ENCODE measurements around the gene DLG2. TPM values are rescaled to one million over a fixed set of nuclear protein-coding genes. Genes with fewer than 3 reads are reported as not detected.

DLG2 gene
- total and polyA plus RNA-seq, 3 experiments from 2014 or later: 0.81 to 1.5 (median 1.3) TPM

- H3K4me3 Mint-ChIP-seq: no peak overlapping the region
- H3K9me3 ChIP-seq (ENCODE audit: low read length): no peaks in the 10 kb centered on the region
- H3K9me3 Mint-ChIP-seq: peaks cover 0 to 4% (median 0%) of the 10 kb centered on the region in 5 donors
- no peaks in the 10 kb centered on the region for H3K27me3 Mint-ChIP-seq
- no peaks in the 10 kb centered on the region for H3K4me1 ChIP-seq (ENCODE audit: insufficient read depth, low read length)
- no peaks in the 10 kb centered on the region for H3K36me3 ChIP-seq (ENCODE audit: insufficient read depth, low read length)
- H3K27ac ChIP-seq (ENCODE audit: low read depth, low read length): no peak overlapping the region
- H3K27me3 ChIP-seq (ENCODE audit: insufficient read depth, low read length, poor library complexity, severe bottlenecking): no peaks in the 10 kb centered on the region
- POLR2A ChIA-PET: no interaction called here
- H3K36me3 Mint-ChIP-seq: no peaks in the 10 kb centered on the region
- H3K27ac Mint-ChIP-seq: no peak overlapping the region
- CTCF ChIA-PET: no interaction called here
- H3K4me1 Mint-ChIP-seq: no peaks in the 10 kb centered on the region
- DNase-seq: no peak
- H3K4me3 ChIP-seq (ENCODE audit: low read length): no peak overlapping the region
Observed at GRCh38 chr11:83628622-83629355, 1998.4 kb downstream of the DLG2 start.

- Histone ChIP-seq H3K27me3 (ENCODE audit: insufficient read depth, low read length, poor library complexity, severe bottlenecking) (no peaks in the 10 kb centered on the region), H3K4me3 (ENCODE audit: low read length) (no peak overlapping the region), H3K27ac (ENCODE audit: low read depth, low read length) (no peak overlapping the region), H3K4me1 (ENCODE audit: insufficient read depth, low read length) (no peaks in the 10 kb centered on the region), H3K9me3 (ENCODE audit: low read length) (no peaks in the 10 kb centered on the region), H3K36me3 (ENCODE audit: insufficient read depth, low read length) (no peaks in the 10 kb centered on the region)
- Mint-ChIP-seq H3K27ac (no peak overlapping the region), H3K4me3 (no peak overlapping the region), H3K27me3 (no peaks in the 10 kb centered on the region), H3K4me1 (no peaks in the 10 kb centered on the region), H3K9me3 (peaks cover 0 to 6% (median 0%) of the 10 kb centered on the region in 5 donors), H3K36me3 (no peaks in the 10 kb centered on the region)
- ChIA-PET POLR2A (no interaction called here), CTCF (no interaction called here)
- DNase-seq: no peak
Observed at GRCh38 chr11:83625336-83625735, 2001.8 kb downstream of the DLG2 start.

DNA sequence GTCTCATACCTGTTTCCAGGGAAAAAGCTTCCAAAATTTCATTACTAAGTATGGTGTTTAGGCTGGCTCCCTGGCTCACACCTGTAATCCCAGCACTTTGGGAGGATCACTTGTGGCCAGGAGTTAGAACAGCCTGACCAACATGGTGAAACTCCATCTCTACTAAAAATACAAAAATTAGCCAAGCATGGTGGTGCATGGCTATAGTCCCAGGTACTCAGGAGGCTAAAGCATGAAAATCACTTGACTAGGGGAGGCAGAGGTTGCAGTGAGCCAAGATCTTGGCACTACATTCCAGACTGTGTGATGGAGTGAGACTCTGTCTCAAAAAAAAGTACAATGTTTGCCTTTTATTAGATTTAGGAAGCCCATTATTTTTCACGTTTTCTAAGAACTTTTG is 2009.5 kb downstream of the DLG2 start:
- H3K9me3 ChIP-seq (ENCODE audit: low read length): no peaks in the 10 kb centered on the region
- H3K4me1 ChIP-seq (ENCODE audit: insufficient read depth, low read length): no peaks in the 10 kb centered on the region
- Mint-ChIP-seq H3K9me3 (peaks cover 0 to 2% (median 0%) of the 10 kb centered on the region in 5 donors), H3K27ac (no peak overlapping the region), H3K4me1 (no peaks in the 10 kb centered on the region), H3K36me3 (no peaks in the 10 kb centered on the region), H3K4me3 (no peak overlapping the region), H3K27me3 (peaks cover 0 to 5% of the 10 kb centered on the region in 2 donors)
- H3K36me3 ChIP-seq (ENCODE audit: insufficient read depth, low read length): no peaks in the 10 kb centered on the region
- no peak overlapping the region for H3K4me3 ChIP-seq (ENCODE audit: low read length)
- POLR2A ChIA-PET: no interaction called here
- H3K27me3 ChIP-seq (ENCODE audit: insufficient read depth, low read length, poor library complexity, severe bottlenecking): no peaks in the 10 kb centered on the region
- no peak for DNase-seq
- no peak overlapping the region for H3K27ac ChIP-seq (ENCODE audit: low read depth, low read length)
- CTCF ChIA-PET: no interaction called here

DNA sequence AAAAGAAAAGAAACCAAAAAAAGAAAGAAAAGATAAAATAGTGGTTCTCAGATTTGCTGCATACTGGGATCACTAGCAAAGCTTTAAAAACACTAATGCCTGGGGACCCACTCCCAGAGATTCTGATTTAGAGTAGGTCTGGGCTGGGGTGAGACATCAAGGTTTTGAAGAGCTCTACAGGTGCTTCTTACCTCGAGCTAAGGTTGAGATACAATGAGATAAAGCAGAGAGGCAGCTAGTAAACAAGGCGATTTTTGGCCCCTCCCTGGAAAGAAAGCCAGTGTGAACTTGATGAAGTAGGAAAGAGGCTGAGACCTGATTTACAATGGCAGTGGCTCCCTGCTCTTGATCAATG is 2013.4 kb downstream of the DLG2 start:
- Histone ChIP-seq H3K4me3 (ENCODE audit: low read length) (no peak overlapping the region), H3K9me3 (ENCODE audit: low read length) (no peaks in the 10 kb centered on the region), H3K27ac (ENCODE audit: low read depth, low read length) (no peak overlapping the region), H3K36me3 (ENCODE audit: insufficient read depth, low read length) (no peaks in the 10 kb centered on the region), H3K27me3 (ENCODE audit: insufficient read depth, low read length, poor library complexity, severe bottlenecking) (no peaks in the 10 kb centered on the region), H3K4me1 (ENCODE audit: insufficient read depth, low read length) (no peaks in the 10 kb centered on the region)
- H3K9me3 Mint-ChIP-seq: peaks cover 0 to 2% (median 0%) of the 10 kb centered on the region in 5 donors
- peaks cover 0 to 1% of the 10 kb centered on the region in 2 donors for H3K27me3 Mint-ChIP-seq
- ChIA-PET POLR2A (no interaction called here), CTCF (no interaction called here)
- no peaks in the 10 kb centered on the region for H3K4me1 Mint-ChIP-seq
- DNase-seq: no peak
- no peak overlapping the region for H3K27ac Mint-ChIP-seq
- H3K4me3 Mint-ChIP-seq: no peak overlapping the region
- no peaks in the 10 kb centered on the region for H3K36me3 Mint-ChIP-seq

GRCh38 chr11:83612891-83613766 is 2014.0 kb downstream of the DLG2 start:
- ChIA-PET CTCF (no interaction called here), POLR2A (no interaction called here)
- peaks cover 0 to 1% of the 10 kb centered on the region in 2 donors for H3K27me3 Mint-ChIP-seq
- H3K4me3 ChIP-seq (ENCODE audit: low read length): no peak overlapping the region
- no peaks in the 10 kb centered on the region for H3K27me3 ChIP-seq (ENCODE audit: insufficient read depth, low read length, poor library complexity, severe bottlenecking)
- peaks cover 0 to 2% (median 0%) of the 10 kb centered on the region in 5 donors for H3K9me3 Mint-ChIP-seq
- no peaks in the 10 kb centered on the region for H3K9me3 ChIP-seq (ENCODE audit: low read length)
- H3K4me1 Mint-ChIP-seq: no peaks in the 10 kb centered on the region
- H3K27ac Mint-ChIP-seq: no peak overlapping the region
- H3K36me3 Mint-ChIP-seq: no peaks in the 10 kb centered on the region
- H3K4me3 Mint-ChIP-seq: no peak overlapping the region
- no peaks in the 10 kb centered on the region for H3K4me1 ChIP-seq (ENCODE audit: insufficient read depth, low read length)
- no peak for DNase-seq
- no peak overlapping the region for H3K27ac ChIP-seq (ENCODE audit: low read depth, low read length)
- H3K36me3 ChIP-seq (ENCODE audit: insufficient read depth, low read length): no peaks in the 10 kb centered on the region

GRCh38 chr11:83611600-83611999 is 2015.5 kb downstream of the DLG2 start:
- no peak overlapping the region for H3K27ac Mint-ChIP-seq
- no peaks in the 10 kb centered on the region for H3K36me3 ChIP-seq (ENCODE audit: insufficient read depth, low read length)
- no peaks in the 10 kb centered on the region for H3K4me1 Mint-ChIP-seq
- H3K9me3 ChIP-seq (ENCODE audit: low read length): no peaks in the 10 kb centered on the region
- H3K27me3 ChIP-seq (ENCODE audit: insufficient read depth, low read length, poor library complexity, severe bottlenecking): no peaks in the 10 kb centered on the region
- H3K36me3 Mint-ChIP-seq: no peaks in the 10 kb centered on the region
- no peak overlapping the region for H3K27ac ChIP-seq (ENCODE audit: low read depth, low read length)
- no peak for DNase-seq
- H3K27me3 Mint-ChIP-seq: peaks cover 0 to 1% of the 10 kb centered on the region in 2 donors
- no peak overlapping the region for H3K4me3 Mint-ChIP-seq
- no peak overlapping the region for H3K4me3 ChIP-seq (ENCODE audit: low read length)
- POLR2A ChIA-PET: no interaction called here
- H3K9me3 Mint-ChIP-seq: peaks cover 0 to 2% (median 0%) of the 10 kb centered on the region in 5 donors
- CTCF ChIA-PET: no interaction called here
- no peaks in the 10 kb centered on the region for H3K4me1 ChIP-seq (ENCODE audit: insufficient read depth, low read length)

DNA sequence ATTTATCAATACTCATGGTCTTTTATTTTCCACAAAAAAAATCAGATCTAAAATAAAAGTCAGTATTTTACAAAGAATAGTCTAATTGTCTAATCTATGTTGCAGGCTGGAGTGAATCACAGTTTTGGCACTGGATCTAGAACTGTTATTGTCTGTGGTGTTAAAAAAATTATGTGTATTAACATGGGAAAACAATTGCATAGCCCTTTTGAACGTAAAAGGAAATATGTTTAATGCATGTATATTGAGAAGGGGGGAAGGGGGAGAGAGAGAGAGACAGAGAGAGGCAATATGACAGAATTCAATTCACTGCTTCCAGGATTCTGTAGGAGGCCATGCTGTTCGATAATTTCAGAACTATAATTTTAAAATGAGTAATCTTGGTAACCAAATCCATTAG is 2016.1 kb downstream of the DLG2 start:
- H3K27me3 Mint-ChIP-seq: peaks cover 0 to 1% of the 10 kb centered on the region in 2 donors
- no peaks in the 10 kb centered on the region for H3K36me3 Mint-ChIP-seq
- ChIA-PET POLR2A (no interaction called here), CTCF (no interaction called here)
- H3K27ac Mint-ChIP-seq: no peak overlapping the region
- no peaks in the 10 kb centered on the region for H3K4me1 ChIP-seq (ENCODE audit: insufficient read depth, low read length)
- no peaks in the 10 kb centered on the region for H3K27me3 ChIP-seq (ENCODE audit: insufficient read depth, low read length, poor library complexity, severe bottlenecking)
- H3K36me3 ChIP-seq (ENCODE audit: insufficient read depth, low read length): no peaks in the 10 kb centered on the region
- no peak overlapping the region for H3K4me3 ChIP-seq (ENCODE audit: low read length)
- H3K27ac ChIP-seq (ENCODE audit: low read depth, low read length): no peak overlapping the region
- no peak overlapping the region for H3K4me3 Mint-ChIP-seq
- no peaks in the 10 kb centered on the region for H3K9me3 ChIP-seq (ENCODE audit: low read length)
- no peaks in the 10 kb centered on the region for H3K4me1 Mint-ChIP-seq
- DNase-seq: no peak
- H3K9me3 Mint-ChIP-seq: peaks cover 0 to 2% (median 0%) of the 10 kb centered on the region in 5 donors

DNA sequence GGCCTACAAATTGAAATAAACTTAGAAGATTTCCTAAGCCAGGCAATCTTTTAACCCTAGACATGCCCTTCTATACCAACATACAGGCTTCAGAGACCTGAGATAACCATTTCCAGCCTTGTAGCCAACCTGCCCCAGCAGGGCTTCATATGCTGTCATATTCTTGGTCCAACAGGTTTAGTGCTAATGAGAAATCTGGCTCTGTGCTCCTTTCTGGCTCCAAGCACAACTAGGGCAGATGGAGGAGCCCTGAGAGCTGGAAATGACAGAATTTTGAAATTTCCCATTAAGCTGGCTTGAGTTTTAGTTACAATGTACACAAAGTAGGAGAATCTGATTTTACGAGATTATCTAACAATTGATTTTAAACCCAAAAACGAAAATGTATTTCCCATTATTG is 2018.0 kb downstream of the DLG2 start:
- no peak overlapping the region for H3K27ac Mint-ChIP-seq
- Histone ChIP-seq H3K27ac (ENCODE audit: low read depth, low read length) (no peak overlapping the region), H3K27me3 (ENCODE audit: insufficient read depth, low read length, poor library complexity, severe bottlenecking) (no peaks in the 10 kb centered on the region), H3K36me3 (ENCODE audit: insufficient read depth, low read length) (no peaks in the 10 kb centered on the region), H3K4me3 (ENCODE audit: low read length) (no peak overlapping the region), H3K9me3 (ENCODE audit: low read length) (no peaks in the 10 kb centered on the region), H3K4me1 (ENCODE audit: insufficient read depth, low read length) (no peaks in the 10 kb centered on the region)
- DNase-seq: no peak
- no peak overlapping the region for H3K4me3 Mint-ChIP-seq
- no peaks in the 10 kb centered on the region for H3K36me3 Mint-ChIP-seq
- CTCF ChIA-PET: no interaction called here
- peaks cover 1 to 5% of the 10 kb centered on the region in 2 donors for H3K27me3 Mint-ChIP-seq
- POLR2A ChIA-PET: no interaction called here
- no peaks in the 10 kb centered on the region for H3K9me3 Mint-ChIP-seq
- no peaks in the 10 kb centered on the region for H3K4me1 Mint-ChIP-seq
